Stomach smooth muscle (tissue), 2 donors: ENCODE data around the gene SPRING1.

Source experiments
- H3K27ac ChIP-seq: one replicate; pipeline ENCODE4 v1.7.0; 2013; ENCODE audit warnings: mild to moderate bottlenecking, low read length, inconsistent platforms
- H3K27me3 ChIP-seq, 2 donors: one replicate each; pipeline ENCODE4 v1.7.0; 2013; ENCODE audit warnings: low read length in 2 of 2; ENCODE audit not compliant: insufficient read depth in 2 of 2, control insufficient read depth in 1 of 2
- H3K36me3 ChIP-seq, 2 donors: one replicate each; pipeline ENCODE4 v1.7.0; 2013; ENCODE audit warnings: low read length in 2 of 2; ENCODE audit not compliant: control insufficient read depth in 2 of 2, insufficient read depth in 2 of 2
- H3K4me1 ChIP-seq: one replicate; pipeline ENCODE4 v1.7.0; 2013; ENCODE audit warnings: low read length; ENCODE audit not compliant: control insufficient read depth, insufficient read depth
- H3K4me3 ChIP-seq, 2 donors: one replicate each; pipeline ENCODE4 v1.7.0; 2013; ENCODE audit warnings: low read length in 2 of 2
- H3K9ac ChIP-seq, 2 donors: one replicate each; pipeline ENCODE4 v1.7.0; 2013; ENCODE audit warnings: low read length in 2 of 2, mild to moderate bottlenecking in 1 of 2
- H3K9me3 ChIP-seq, 2 donors: one replicate each; pipeline ENCODE4 v1.7.0; 2013; ENCODE audit warnings: low read length in 2 of 2; ENCODE audit not compliant: control insufficient read depth in 2 of 2
- donor health status: healthy.
- donor health status: Pancreatic carcinoma.

Gene SPRING1

GRCh38 chr12:116722245-116722644 lies 15.6 kb downstream of the SPRING1 start:
- Histone ChIP-seq H3K4me3 (no peak overlapping the region), H3K27me3 (no peaks in the 10 kb centered on the region), H3K27ac (no peak overlapping the region), H3K36me3 (peaks cover 3 to 4% of the 10 kb centered on the region in 2 donors), H3K4me1 (peaks cover 8% of the 10 kb centered on the region), H3K9me3 (no peaks in the 10 kb centered on the region), H3K9ac (no peak overlapping the region)

GRCh38 chr12:116719731-116720528 lies 17.9 kb downstream of the SPRING1 start:
- Histone ChIP-seq H3K4me3 (no peak overlapping the region), H3K4me1 (peaks cover 8% of the 10 kb centered on the region), H3K27me3 (no peaks in the 10 kb centered on the region), H3K27ac (no peak overlapping the region), H3K9ac (no peak overlapping the region), H3K9me3 (no peaks in the 10 kb centered on the region), H3K36me3 (peaks cover 4 to 9% of the 10 kb centered on the region in 2 donors)

GRCh38 chr12:116718655-116719454 lies 19.0 kb downstream of the SPRING1 start:
- Histone ChIP-seq H3K27ac (peak overlapping the region; percentile 24), H3K4me3 (no peak overlapping the region), H3K36me3 (peaks cover 4 to 9% of the 10 kb centered on the region in 2 donors), H3K4me1 (peaks cover 8% of the 10 kb centered on the region), H3K9me3 (no peaks in the 10 kb centered on the region), H3K9ac (no peak overlapping the region), H3K27me3 (no peaks in the 10 kb centered on the region)

- H3K9ac ChIP-seq, result no peak overlapping the region
Observed at GRCh38 chr12:116717466-116718437, 20.1 kb downstream of the SPRING1 start.

GRCh38 chr12:116714175-116714574 lies 23.7 kb downstream of the SPRING1 start:
- Histone ChIP-seq H3K9ac (no peak overlapping the region), H3K4me1 (peaks cover 1% of the 10 kb centered on the region), H3K27ac (no peak overlapping the region), H3K27me3 (no peaks in the 10 kb centered on the region), H3K9me3 (no peaks in the 10 kb centered on the region), H3K4me3 (no peak overlapping the region), H3K36me3 (peaks cover 0 to 12% of the 10 kb centered on the region in 2 donors)

More at GRCh38 chr12:116717466-116718437, 20.1 kb downstream of the SPRING1 start:
- peaks cover 4 to 9% of the 10 kb centered on the region in 2 donors for H3K36me3 ChIP-seq
- H3K4me1 ChIP-seq, result peaks cover 8% of the 10 kb centered on the region
- H3K9me3 ChIP-seq, result no peaks in the 10 kb centered on the region
- H3K4me3 ChIP-seq, result peak overlapping the region in 1 of 2 donors; percentile 23
- no peaks in the 10 kb centered on the region for H3K27me3 ChIP-seq
- H3K27ac ChIP-seq, result no peak overlapping the region

- Histone ChIP-seq H3K4me1 (peaks cover 8% of the 10 kb centered on the region), H3K9ac (no peak overlapping the region), H3K27me3 (no peaks in the 10 kb centered on the region), H3K27ac (no peak overlapping the region), H3K9me3 (no peaks in the 10 kb centered on the region), H3K36me3 (peaks cover 0 to 12% of the 10 kb centered on the region in 2 donors), H3K4me3 (no peak overlapping the region)
Observed at GRCh38 chr12:116713527-116713926, 24.3 kb downstream of the SPRING1 start.

GRCh38 chr12:116712458-116713303 lies 25.2 kb downstream of the SPRING1 start:
- Histone ChIP-seq H3K4me1 (peaks cover 10% of the 10 kb centered on the region), H3K36me3 (peaks cover 0 to 12% of the 10 kb centered on the region in 2 donors), H3K9ac (no peak overlapping the region), H3K27ac (no peak overlapping the region), H3K27me3 (no peaks in the 10 kb centered on the region), H3K9me3 (no peaks in the 10 kb centered on the region), H3K4me3 (no peak overlapping the region)

GRCh38 chr12:116710370-116711150 lies 27.3 kb downstream of the SPRING1 start:
- Histone ChIP-seq H3K9me3 (no peaks in the 10 kb centered on the region), H3K4me3 (no peak overlapping the region), H3K27ac (no peak overlapping the region), H3K4me1 (peaks cover 10% of the 10 kb centered on the region), H3K27me3 (no peaks in the 10 kb centered on the region), H3K9ac (no peak overlapping the region), H3K36me3 (peaks cover 0 to 3% of the 10 kb centered on the region in 2 donors)

GRCh38 chr12:116709768-116710167 lies 28.1 kb downstream of the SPRING1 start:
- Histone ChIP-seq H3K27ac (no peak overlapping the region), H3K9me3 (no peaks in the 10 kb centered on the region), H3K4me1 (peaks cover 10% of the 10 kb centered on the region), H3K27me3 (no peaks in the 10 kb centered on the region), H3K9ac (no peak overlapping the region), H3K36me3 (peaks cover 0 to 3% of the 10 kb centered on the region in 2 donors), H3K4me3 (no peak overlapping the region)
